Keratinocyte (primary cell): ENCODE results near the gene HPD.

Source experiments
- EZH2 ChIP-seq: IDR thresholded peaks from one replicate; pipeline ENCODE4 v1.6.1; 2012; ENCODE audit warnings: inconsistent platforms, mild to moderate bottlenecking, low read length, moderate library complexity
- TF ChIP-seq, protein P1 (sequence below), 3 experiments: IDR thresholded peaks in 1 of 3; conservative IDR thresholded peaks in 1 of 3; optimal IDR thresholded peaks in 1 of 3; 2 replicates in 2 of 3; 3 replicates in 1 of 3; pipeline versions ENCODE3 to v1.5.1; 2011; ENCODE audit warnings: low read length in 3 of 3, mild to moderate bottlenecking in 3 of 3, moderate library complexity in 2 of 3, control low read depth in 1 of 3, inconsistent platforms in 1 of 3; ENCODE audit not compliant: insufficient read depth in 2 of 3; ENCODE audit errors: extremely low read depth in 1 of 3

DNA sequence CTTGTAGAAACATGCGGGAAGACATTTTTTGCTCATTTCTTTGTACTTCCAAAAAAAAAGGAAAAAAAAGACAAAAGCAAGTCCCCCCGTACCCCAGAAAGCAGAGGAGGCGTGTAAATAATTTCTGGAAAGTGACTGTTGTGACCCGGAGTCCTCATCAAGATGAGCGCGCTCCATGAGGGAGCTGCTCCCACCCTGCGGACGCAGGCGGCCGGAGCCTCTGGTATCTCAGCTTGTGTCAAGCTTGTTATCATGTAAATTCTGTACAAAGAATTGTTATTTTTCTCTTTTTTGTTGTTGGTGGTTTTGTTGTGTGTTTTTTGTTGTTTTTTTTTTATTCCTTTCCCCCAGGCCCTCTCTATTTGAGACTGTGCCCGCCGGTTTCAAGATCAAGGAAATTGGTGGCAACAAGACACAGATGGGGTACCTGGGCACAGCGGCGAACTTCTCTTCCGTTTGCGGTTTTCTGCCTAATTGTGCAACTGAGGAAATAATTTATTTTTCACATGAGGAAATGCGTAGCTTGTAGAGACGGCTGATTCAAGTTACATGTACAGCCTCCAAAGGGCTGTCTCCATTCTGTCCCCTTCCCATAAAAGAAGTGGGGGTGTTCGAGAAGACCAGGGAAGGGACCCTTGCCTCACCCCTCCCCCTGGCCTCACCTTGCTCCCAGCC lies 27.0 kb downstream of the HPD start:
- TF ChIP-seq, protein P1, sequence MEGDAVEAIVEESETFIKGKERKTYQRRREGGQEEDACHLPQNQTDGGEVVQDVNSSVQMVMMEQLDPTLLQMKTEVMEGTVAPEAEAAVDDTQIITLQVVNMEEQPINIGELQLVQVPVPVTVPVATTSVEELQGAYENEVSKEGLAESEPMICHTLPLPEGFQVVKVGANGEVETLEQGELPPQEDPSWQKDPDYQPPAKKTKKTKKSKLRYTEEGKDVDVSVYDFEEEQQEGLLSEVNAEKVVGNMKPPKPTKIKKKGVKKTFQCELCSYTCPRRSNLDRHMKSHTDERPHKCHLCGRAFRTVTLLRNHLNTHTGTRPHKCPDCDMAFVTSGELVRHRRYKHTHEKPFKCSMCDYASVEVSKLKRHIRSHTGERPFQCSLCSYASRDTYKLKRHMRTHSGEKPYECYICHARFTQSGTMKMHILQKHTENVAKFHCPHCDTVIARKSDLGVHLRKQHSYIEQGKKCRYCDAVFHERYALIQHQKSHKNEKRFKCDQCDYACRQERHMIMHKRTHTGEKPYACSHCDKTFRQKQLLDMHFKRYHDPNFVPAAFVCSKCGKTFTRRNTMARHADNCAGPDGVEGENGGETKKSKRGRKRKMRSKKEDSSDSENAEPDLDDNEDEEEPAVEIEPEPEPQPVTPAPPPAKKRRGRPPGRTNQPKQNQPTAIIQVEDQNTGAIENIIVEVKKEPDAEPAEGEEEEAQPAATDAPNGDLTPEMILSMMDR (optimal IDR thresholded peaks at IDR 0.05 in 1 of 3, IDR thresholded peaks at IDR 0.05 in 1 of 3, conservative IDR thresholded peaks at IDR 0.05 in 1 of 3; ENCODE audit: extremely low read depth in 1 of 3, insufficient read depth in 2 of 3, low read length in 3 of 3): no peak
- TF ChIP-seq EZH2: no peak
